ENCODE results near the gene CELSR1.

Gene CELSR1

DNA sequence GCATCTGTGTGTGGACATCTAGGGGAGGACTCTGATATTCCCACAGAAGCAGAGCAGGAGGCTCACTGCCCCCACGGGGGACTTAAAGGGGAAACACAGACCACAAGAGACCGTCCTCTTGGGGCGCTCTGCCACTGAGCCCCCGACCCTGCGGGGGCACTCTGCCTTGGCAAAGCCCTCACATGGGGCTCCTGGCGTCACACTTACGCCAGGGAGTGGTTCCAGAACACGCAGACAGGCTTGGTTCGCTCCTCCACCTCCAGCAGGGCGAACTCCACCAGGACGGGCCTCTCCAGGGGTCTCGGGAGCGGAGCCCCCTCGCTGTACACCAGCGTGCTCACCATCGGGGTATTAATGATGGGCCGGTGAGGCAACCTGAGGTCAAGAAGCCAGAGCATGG, 156.8 kb downstream of the CELSR1 start:
- TF ChIP-seq, protein P1, sequence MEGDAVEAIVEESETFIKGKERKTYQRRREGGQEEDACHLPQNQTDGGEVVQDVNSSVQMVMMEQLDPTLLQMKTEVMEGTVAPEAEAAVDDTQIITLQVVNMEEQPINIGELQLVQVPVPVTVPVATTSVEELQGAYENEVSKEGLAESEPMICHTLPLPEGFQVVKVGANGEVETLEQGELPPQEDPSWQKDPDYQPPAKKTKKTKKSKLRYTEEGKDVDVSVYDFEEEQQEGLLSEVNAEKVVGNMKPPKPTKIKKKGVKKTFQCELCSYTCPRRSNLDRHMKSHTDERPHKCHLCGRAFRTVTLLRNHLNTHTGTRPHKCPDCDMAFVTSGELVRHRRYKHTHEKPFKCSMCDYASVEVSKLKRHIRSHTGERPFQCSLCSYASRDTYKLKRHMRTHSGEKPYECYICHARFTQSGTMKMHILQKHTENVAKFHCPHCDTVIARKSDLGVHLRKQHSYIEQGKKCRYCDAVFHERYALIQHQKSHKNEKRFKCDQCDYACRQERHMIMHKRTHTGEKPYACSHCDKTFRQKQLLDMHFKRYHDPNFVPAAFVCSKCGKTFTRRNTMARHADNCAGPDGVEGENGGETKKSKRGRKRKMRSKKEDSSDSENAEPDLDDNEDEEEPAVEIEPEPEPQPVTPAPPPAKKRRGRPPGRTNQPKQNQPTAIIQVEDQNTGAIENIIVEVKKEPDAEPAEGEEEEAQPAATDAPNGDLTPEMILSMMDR (IDR thresholded peaks at IDR 0.05; ENCODE audit: borderline replicate concordance, control extremely low read depth, extremely low read depth, insufficient read depth, missing control alignments), result no peak
- DNase-seq (ENCODE audit: low spot score), result no peak
- in situ Hi-C loops (cut with MboI; ENCODE audit: low sequenced_read_pairs, unreplicated experiment), result no loop called here

DNA sequence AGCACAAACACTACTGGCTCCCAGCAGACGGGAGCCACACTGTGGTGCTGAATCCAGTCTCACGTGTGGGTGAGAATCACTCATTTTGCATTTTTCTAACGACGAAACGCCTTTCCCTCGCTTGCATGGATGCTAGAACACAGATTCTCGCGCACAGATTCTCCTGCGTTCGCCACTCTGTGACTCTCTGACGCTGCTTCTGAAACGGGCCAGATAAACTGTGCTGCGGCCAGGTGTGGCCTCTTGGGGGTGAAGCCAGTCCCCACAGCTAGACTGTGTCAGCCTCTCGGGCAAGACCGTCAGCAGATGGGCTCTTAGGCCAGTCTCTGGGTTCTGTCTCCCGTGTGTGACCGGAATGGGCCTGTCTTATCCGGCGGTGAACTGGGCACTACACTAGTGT, 157.4 kb downstream of the CELSR1 start:
- in situ Hi-C loops (cut with MboI; ENCODE audit: low sequenced_read_pairs, unreplicated experiment), result no loop called here
- TF ChIP-seq, protein P1 (IDR thresholded peaks at IDR 0.05; ENCODE audit: borderline replicate concordance, control extremely low read depth, extremely low read depth, insufficient read depth, missing control alignments), result no peak
- DNase-seq (ENCODE audit: low spot score), result no peak

DNA sequence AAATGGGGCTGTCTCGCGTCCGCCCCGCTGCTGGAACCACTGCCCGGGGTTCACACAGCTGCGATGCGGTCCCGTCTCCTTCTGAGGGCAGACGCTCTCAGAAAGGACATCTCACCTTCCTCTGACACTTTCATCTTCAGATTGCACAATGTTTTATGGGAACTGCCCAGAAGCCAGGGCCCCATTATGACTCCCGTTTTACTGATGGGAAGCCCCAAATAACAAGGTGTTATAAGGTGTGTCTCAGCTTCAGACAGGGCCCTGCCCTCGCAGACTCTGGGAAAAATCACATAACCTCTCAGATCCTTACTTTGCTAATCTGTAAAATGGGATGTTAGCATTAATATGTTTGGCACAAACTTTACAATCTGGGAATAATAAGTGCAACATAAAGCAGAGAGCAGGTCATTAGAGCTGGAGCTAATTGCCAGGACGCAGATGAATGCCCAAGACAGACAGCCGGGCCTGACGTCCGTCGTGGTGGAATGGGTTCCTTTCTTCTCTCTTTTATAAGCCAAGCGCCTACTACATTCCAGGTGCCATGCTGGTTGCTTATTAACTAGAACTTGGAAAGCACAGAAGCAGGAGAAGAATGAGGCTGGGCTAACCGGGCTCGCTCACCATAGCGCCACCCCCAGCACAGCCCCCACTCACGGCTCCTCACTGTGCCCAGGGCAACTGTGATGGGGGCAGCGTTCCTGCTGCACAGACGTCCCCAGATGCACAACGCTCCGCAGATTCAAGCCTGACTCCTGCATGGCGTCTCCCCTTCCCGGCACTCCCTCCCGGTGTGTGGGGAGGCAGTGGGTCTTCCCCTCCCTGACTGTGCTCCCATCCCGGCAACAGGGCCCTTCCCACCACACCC, 158.1 kb downstream of the CELSR1 start:
- DNase-seq (ENCODE audit: low spot score), result no peak
- TF ChIP-seq, protein P1 (IDR thresholded peaks at IDR 0.05; ENCODE audit: borderline replicate concordance, control extremely low read depth, extremely low read depth, insufficient read depth, missing control alignments), result no peak
- in situ Hi-C loops (cut with MboI; ENCODE audit: low sequenced_read_pairs, unreplicated experiment), result no loop called here

DNA sequence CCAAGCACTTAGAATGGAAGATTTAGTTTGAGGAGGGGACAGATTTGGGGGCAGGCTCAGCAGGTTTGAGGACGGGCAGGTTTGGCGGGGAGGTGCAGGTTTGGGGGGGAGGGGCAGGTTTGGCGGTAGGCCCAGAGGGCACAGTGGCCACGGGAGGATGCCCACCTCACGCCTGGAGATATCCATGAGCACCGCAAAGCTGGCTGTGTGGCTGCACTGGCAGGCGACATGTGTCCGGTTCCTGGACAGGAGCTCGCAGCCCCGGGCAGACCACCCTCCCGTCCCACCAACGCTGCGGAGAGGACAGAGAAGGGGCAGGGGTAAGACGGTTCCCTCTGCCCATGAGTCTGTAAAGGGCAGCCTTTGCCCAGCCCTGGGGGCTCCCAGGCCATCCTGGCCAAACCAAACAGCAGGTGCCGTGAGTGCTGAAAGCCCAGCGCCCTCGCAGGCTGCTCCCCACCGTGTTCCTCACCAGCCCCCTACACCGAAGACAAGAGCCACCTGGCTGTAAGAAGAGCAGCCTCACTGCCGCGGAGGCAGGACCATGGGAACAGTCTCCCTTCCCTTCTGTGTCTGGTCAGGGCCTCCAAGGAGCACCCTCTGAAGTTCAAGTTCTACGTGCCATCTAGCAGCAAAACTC, 158.9 kb downstream of the CELSR1 start:
- no peak for DNase-seq (ENCODE audit: low spot score)
- in situ Hi-C loops (cut with MboI; ENCODE audit: low sequenced_read_pairs, unreplicated experiment), result no loop called here
- TF ChIP-seq, protein P1 (IDR thresholded peaks at IDR 0.05; ENCODE audit: borderline replicate concordance, control extremely low read depth, extremely low read depth, insufficient read depth, missing control alignments), result no peak

DNA sequence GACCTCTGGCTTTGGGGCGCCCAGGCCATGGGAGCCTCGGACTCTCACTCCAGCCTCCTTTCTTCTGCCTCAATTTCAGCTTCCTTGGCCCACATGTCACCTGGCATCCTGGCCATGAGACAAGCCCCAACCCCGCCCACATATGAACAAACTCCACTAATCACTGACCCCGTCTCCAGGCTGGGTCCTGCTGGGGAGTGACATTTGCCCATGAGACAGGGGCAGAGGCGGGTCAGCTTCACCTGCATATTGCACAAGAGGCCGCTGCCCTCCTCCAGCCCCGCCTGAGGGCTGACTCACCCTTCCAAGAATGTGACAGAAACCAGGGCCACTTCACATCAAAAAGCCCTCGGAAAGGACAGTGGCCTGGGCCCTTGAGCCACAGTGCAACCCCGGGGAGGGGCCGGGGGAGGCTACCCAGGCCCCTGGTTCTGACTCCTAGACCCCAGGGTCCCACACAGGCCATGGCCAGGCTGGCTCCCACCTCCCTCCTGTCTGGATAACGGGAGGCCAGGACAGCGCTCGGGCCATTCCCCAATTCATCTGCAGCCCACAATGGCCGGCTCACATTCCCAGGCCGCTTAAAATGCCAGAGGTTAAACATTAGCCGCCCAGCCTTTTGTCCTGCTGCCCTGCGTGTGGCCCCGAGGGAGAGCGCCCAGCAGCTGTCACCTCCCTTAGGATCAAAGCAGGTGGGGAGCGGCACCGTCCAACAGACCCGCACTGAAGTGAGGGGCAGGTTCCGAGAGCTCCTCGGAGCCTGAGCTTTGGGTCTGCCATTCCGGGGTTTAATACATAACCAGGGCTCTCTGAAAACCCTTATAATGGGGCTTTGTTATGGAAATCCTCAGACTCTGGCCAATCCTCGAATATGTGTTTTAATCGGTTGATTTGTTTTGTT, 159.6 kb downstream of the CELSR1 start:
- in situ Hi-C loops (cut with MboI; ENCODE audit: low sequenced_read_pairs, unreplicated experiment), result no loop called here
- no peak for DNase-seq (ENCODE audit: low spot score)
- TF ChIP-seq, protein P1 (IDR thresholded peaks at IDR 0.05; ENCODE audit: borderline replicate concordance, control extremely low read depth, extremely low read depth, insufficient read depth, missing control alignments), result no peak

DNA sequence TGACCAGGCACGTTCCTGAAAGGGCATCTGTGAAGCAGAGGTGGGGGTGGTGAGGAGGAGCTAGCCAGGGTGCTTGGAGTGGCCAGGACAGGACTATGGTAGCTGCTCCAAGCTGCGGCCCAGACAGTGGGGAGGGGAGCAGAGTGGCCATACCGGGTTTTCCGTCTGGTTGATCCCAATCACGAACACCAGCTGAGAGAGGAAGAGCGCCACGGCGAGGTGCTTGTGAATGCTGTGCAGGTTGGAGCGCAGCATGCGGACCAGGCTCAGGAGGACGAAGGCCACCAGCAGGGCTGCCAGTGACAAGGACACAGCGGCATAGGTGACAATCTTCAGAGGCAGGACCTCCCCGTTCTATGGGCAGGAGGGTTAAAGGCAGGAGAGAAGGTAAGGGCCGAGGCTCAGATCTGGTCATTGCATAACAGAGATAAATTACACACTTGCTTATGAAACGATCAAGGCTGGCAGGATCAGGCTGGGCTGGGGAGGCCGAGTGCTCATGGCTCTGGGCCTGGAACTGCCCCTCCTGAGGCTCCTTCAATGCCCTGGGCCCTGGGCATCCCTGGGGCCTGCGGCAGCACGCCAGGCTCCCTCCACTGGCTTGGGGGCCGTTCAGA, 160.4 kb downstream of the CELSR1 start:
- no peak for DNase-seq (ENCODE audit: low spot score)
- TF ChIP-seq, protein P1 (IDR thresholded peaks at IDR 0.05; ENCODE audit: borderline replicate concordance, control extremely low read depth, extremely low read depth, insufficient read depth, missing control alignments), result no peak
- in situ Hi-C loops (cut with MboI; ENCODE audit: low sequenced_read_pairs, unreplicated experiment), result no loop called here
